HG03139 (cell line): Measurements from ENCODE around the gene DDX46.
"Not testable (repeated sequence)": the region's sequence is repeated elsewhere in the genome, so short reads cannot be mapped to it uniquely, and the experiment has no call there.

Experiments
- ATAC-seq: cut with Tn5 transposase; IDR thresholded peaks from one replicate; pipeline ENCODE4 v1.9.1; 2021; ENCODE audit not compliant: unreplicated experiment

The DDX46 gene

GRCh38 chr5:134758504-134759341 lies at the start of gene DDX46:
TSS of gene DDX46 (plus strand) at chr5:134758779. CDS start at chr5:134758939, 160 bp downstream.
- peak; percentile 99 for ATAC-seq

- ATAC-seq, result no peak
Observed at GRCh38 chr5:134714120-134714519, 44.5 kb upstream of the DDX46 start.

- ATAC-seq, result no peak
Observed at GRCh38 chr5:134714541-134714940, 44.0 kb upstream of the DDX46 start.

- not testable (repeated sequence) for ATAC-seq
Observed at GRCh38 chr5:134715466-134715865, 43.1 kb upstream of the DDX46 start.

GRCh38 chr5:134724872-134725271 lies 33.7 kb upstream of the DDX46 start:
- no peak for ATAC-seq

- ATAC-seq, result no peak
Observed at GRCh38 chr5:134732819-134733218, 25.8 kb upstream of the DDX46 start.

GRCh38 chr5:134735243-134735642 lies 23.3 kb upstream of the DDX46 start:
- no peak for ATAC-seq

- ATAC-seq, result no peak
Observed at GRCh38 chr5:134736173-134736812, 22.3 kb upstream of the DDX46 start.

GRCh38 chr5:134738133-134738962 lies 20.2 kb upstream of the DDX46 start, which contains the start of gene CAMLG:
TSS of gene CAMLG (plus strand) at chr5:134738548. CDS start at chr5:134738621, 73 bp downstream.
- ATAC-seq, result peak; percentile 94

GRCh38 chr5:134738963-134739661 lies 19.5 kb upstream of the DDX46 start:
- no peak for ATAC-seq

- no peak for ATAC-seq
Observed at GRCh38 chr5:134741052-134741451, 17.5 kb upstream of the DDX46 start.

- ATAC-seq, result no peak
Observed at GRCh38 chr5:134742134-134742533, 16.4 kb upstream of the DDX46 start.

GRCh38 chr5:134749415-134749814 lies 9.2 kb upstream of the DDX46 start:
- no peak for ATAC-seq

- ATAC-seq, result no peak
Observed at GRCh38 chr5:134758176-134758503, 439 bp upstream of the DDX46 start.

- ATAC-seq, result not testable (repeated sequence)
Observed at GRCh38 chr5:134767528-134768291, 9.1 kb downstream of the DDX46 start.

GRCh38 chr5:134769206-134769605 lies 10.6 kb downstream of the DDX46 start:
- ATAC-seq, result no peak

GRCh38 chr5:134772461-134773125 lies 14.0 kb downstream of the DDX46 start:
- ATAC-seq, result no peak

GRCh38 chr5:134777366-134777765 lies 18.8 kb downstream of the DDX46 start:
- ATAC-seq, result no peak

GRCh38 chr5:134784241-134784920 lies 25.8 kb downstream of the DDX46 start:
- no peak for ATAC-seq
